Measurements from ENCODE around the gene KLK15.

DNA sequence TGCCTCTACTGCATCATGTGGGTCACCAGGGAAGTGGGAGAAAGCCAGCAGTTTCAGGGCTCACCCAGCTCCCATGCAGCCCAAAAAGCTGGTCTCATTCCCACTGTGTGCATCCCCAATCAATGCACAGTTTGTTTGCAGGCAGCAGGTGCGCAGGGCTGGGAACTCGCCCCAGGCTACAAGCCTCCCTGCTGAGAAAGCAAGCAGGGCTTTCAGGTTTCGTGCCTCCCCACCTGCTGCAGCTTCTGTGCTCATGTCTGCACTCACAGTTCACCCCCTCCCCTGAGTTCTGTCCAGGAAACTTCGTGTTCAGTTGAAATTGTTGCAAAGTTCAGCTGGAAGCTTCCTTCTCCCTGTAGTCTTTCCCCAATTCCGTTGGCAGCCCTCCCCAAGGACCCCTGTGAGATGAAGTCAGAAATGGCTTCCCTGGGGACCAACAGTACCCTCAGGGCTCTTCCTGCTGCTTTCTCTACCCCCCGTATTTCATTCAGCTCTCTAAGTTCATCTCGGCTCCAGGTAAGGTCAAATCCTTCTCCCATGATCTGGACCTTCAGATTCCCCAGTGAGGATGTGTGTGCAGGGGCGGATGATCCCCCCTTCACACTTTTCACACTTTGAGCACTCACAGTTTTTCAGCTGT lies 11.0 kb upstream of the KLK15 start:
- TF ChIP-seq CTCF (IDR thresholded peaks at IDR 0.05) (no peak), EZH2 (IDR thresholded peaks at IDR 0.05) (no peak)
